Mucosa of gallbladder (tissue), 1 donor: Measurements from ENCODE around the gene FBP2. TPM values are rescaled to one million over a fixed set of nuclear protein-coding genes. Genes with fewer than 3 reads are reported as not detected.
A peak's percentile ranks its signal among the peaks of the same experiment; 100 is the strongest.

Experiments
- DNase-seq: peaks from one replicate; pipeline ENCODE4 v3.0.0-alpha.2; 2020; ENCODE audit warnings: low spot score
- total RNA-seq: library from RNA; stranded (reverse); gene quantifications from one replicate; pipeline ENCODE4 v1.2.1, GENCODE V29; 2021
- donor health status: DM: no; HTN: no; CAD: no.

FBP2 gene
- total RNA-seq, result not detected

GRCh38 chr9:94593459-94594345, at the start of gene FBP2:
TSS of gene FBP2 (minus strand) at chr9:94593824. CDS start at chr9:94593726, 98 bp downstream.
- no peak for DNase-seq

GRCh38 chr9:94643176-94643575, 49.6 kb upstream of the FBP2 start:
- DNase-seq, result no peak

GRCh38 chr9:94642501-94642900, 48.9 kb upstream of the FBP2 start:
- no peak for DNase-seq

- no peak for DNase-seq
These were observed 46.4 kb upstream of the FBP2 start for GRCh38 chr9:94639999-94640376.

GRCh38 chr9:94639061-94639998, 45.7 kb upstream of the FBP2 start, which contains the start of gene FBP1:
TSS of gene FBP1 (minus strand) at chr9:94639518. CDS start at chr9:94639310, 208 bp downstream.
- peak; percentile 40 for DNase-seq

- no peak for DNase-seq
These were observed 44.9 kb upstream of the FBP2 start for GRCh38 chr9:94638335-94639060.

- no peak for DNase-seq
These were observed 39.1 kb upstream of the FBP2 start for GRCh38 chr9:94632737-94633136.

GRCh38 chr9:94631599-94631998, 38.0 kb upstream of the FBP2 start:
- DNase-seq, result no peak

GRCh38 chr9:94630833-94631232, 37.2 kb upstream of the FBP2 start:
- DNase-seq, result peak; percentile 53

GRCh38 chr9:94630281-94630680, 36.7 kb upstream of the FBP2 start:
- no peak for DNase-seq

GRCh38 chr9:94627287-94627686, 33.7 kb upstream of the FBP2 start:
- DNase-seq, result no peak

- DNase-seq, result no peak
These were observed 32.2 kb upstream of the FBP2 start for GRCh38 chr9:94625835-94626234.

GRCh38 chr9:94624629-94625028, 31.0 kb upstream of the FBP2 start:
- DNase-seq, result no peak

GRCh38 chr9:94623253-94623652, 29.6 kb upstream of the FBP2 start:
- DNase-seq, result peak; percentile 33

GRCh38 chr9:94622087-94622800, 28.6 kb upstream of the FBP2 start:
- no peak for DNase-seq

GRCh38 chr9:94619026-94619425, 25.4 kb upstream of the FBP2 start:
- no peak for DNase-seq

- DNase-seq, result no peak
These were observed 19.4 kb upstream of the FBP2 start for GRCh38 chr9:94613003-94613402.

- DNase-seq, result no peak
These were observed 18.4 kb upstream of the FBP2 start for GRCh38 chr9:94612071-94612470.

- DNase-seq, result no peak
These were observed 18.0 kb upstream of the FBP2 start for GRCh38 chr9:94611638-94612068.

GRCh38 chr9:94610181-94610606, 16.6 kb upstream of the FBP2 start:
- DNase-seq, result no peak

GRCh38 chr9:94607423-94607691, 13.7 kb upstream of the FBP2 start:
- DNase-seq, result no peak
